Testis (tissue), 2 donors: ENCODE data around the gene UBE2QL1.

Source experiments
- CTCF ChIP-seq, 3 experiments: fragments of 450-650 bp in 2 of 3; fragments of 200-600 bp in 1 of 3; sonication (generic) in 1 of 3; IDR thresholded peaks; one replicate each; pipeline ENCODE4 v1.5.1; 2016 to 2019; ENCODE audit warnings: antibody characterized with exemption in 3 of 3, mild to moderate bottlenecking in 2 of 3, moderate library complexity in 1 of 3
- POLR2A ChIP-seq: fragments of 450-650 bp; IDR thresholded peaks from one replicate; pipeline ENCODE4 v1.6.1; 2017; ENCODE audit warnings: antibody characterized with exemption, mild to moderate bottlenecking, moderate library complexity

- TF ChIP-seq POLR2A (no peak), CTCF (IDR thresholded peaks at IDR 0.05) (no peak)
Measured at GRCh38 chr5:6482735-6483134, 34.1 kb downstream of the UBE2QL1 start.
